HEK293T (cell line): ENCODE results near the gene BOC.

ENCODE experiments used
- BHLHE40 ChIP-seq: fragments of 450-650 bp; IDR thresholded peaks from 2 replicates; pipeline ENCODE4 v1.6.1; 2016; ENCODE audit warnings: mild to moderate bottlenecking, moderate library complexity, borderline replicate concordance
- ELF4 ChIP-seq: fragments of 450-650 bp; IDR thresholded peaks from 2 replicates; pipeline ENCODE4 v1.6.1; 2017; ENCODE audit warnings: antibody characterized with exemption
- FOXA1 ChIP-seq: fragments of 450-650 bp; IDR thresholded peaks from 2 replicates; pipeline ENCODE4 v1.6.1; 2016; ENCODE audit warnings: mild to moderate bottlenecking
- FOXK2 ChIP-seq: fragments of 450-650 bp; IDR thresholded peaks from 2 replicates; pipeline ENCODE4 v1.6.1; 2016; ENCODE audit warnings: mild to moderate bottlenecking
- FOXM1 ChIP-seq: fragments of 450-650 bp; IDR thresholded peaks from 2 replicates; pipeline ENCODE4 v1.6.1; 2017; ENCODE audit warnings: mild to moderate bottlenecking, borderline replicate concordance
- HDGF ChIP-seq: fragments of 450-650 bp; IDR thresholded peaks from 2 replicates; pipeline ENCODE4 v1.6.1; 2017; ENCODE audit warnings: antibody characterized with exemption, borderline replicate concordance
- SP1 ChIP-seq: fragments of 450-650 bp; IDR thresholded peaks from 2 replicates; pipeline ENCODE4 v1.6.1; 2017
- SUZ12 ChIP-seq: fragments of 450-650 bp; IDR thresholded peaks from 2 replicates; pipeline ENCODE4 v1.6.1; 2016; ENCODE audit warnings: mild to moderate bottlenecking
- TARDBP ChIP-seq: fragments of 450-650 bp; IDR thresholded peaks from 2 replicates; pipeline ENCODE4 v1.6.1; 2016
- ZNF384 ChIP-seq: fragments of 450-650 bp; IDR thresholded peaks from 2 replicates; pipeline ENCODE4 v1.6.1; 2016

- TF ChIP-seq SP1 (no peak), FOXM1 (no peak), FOXA1 (no peak), TARDBP (no peak), BHLHE40 (no peak), FOXK2 (no peak), HDGF (no peak), SUZ12 (no peak), ZNF384 (no peak), ELF4 (no peak)
These were observed 53.9 kb downstream of the BOC start for GRCh38 chr3:113265231-113265630.
